Ishikawa (cell line): Measurements from ENCODE around the gene PPP1R3D.

ENCODE experiments used
- CEBPB ChIP-seq: IDR thresholded peaks from 2 replicates; pipeline ENCODE4 v1.6.1; 2012
- CREB1 ChIP-seq: IDR thresholded peaks from 2 replicates; pipeline ENCODE4 v1.6.1; 2012; ENCODE audit warnings: low read depth
- EGR1 ChIP-seq: IDR thresholded peaks from 2 replicates; pipeline ENCODE4 v1.6.1; 2012
- EP300 ChIP-seq: IDR thresholded peaks from 2 replicates; pipeline ENCODE4 v1.6.1; 2012; ENCODE audit warnings: borderline replicate concordance
- FOXM1 ChIP-seq: IDR thresholded peaks from 2 replicates; pipeline ENCODE4 v1.6.1; 2012; ENCODE audit warnings: low read depth, borderline replicate concordance
- NFIC ChIP-seq: IDR thresholded peaks from 2 replicates; pipeline ENCODE4 v1.6.1; 2012
- RAD21 ChIP-seq: IDR thresholded peaks from 2 replicates; pipeline ENCODE4 v1.6.1; 2012; ENCODE audit warnings: low read depth
- TAF1 ChIP-seq: IDR thresholded peaks from 2 replicates; pipeline ENCODE4 v1.6.1; 2012; ENCODE audit warnings: low read depth, mild to moderate bottlenecking
- TCF12 ChIP-seq: IDR thresholded peaks from 2 replicates; pipeline ENCODE4 v1.6.1; 2012; ENCODE audit warnings: low read depth
- TEAD4 ChIP-seq: IDR thresholded peaks from 2 replicates; pipeline ENCODE4 v1.6.1; 2012
- YY1 ChIP-seq: IDR thresholded peaks from 2 replicates; pipeline ENCODE4 v1.6.1; 2012; ENCODE audit warnings: low read depth
- ZBTB7A ChIP-seq: IDR thresholded peaks from 2 replicates; pipeline ENCODE4 v1.6.1; 2012; ENCODE audit warnings: low read depth
- TF ChIP-seq, protein P1 (sequence below): IDR thresholded peaks from 2 replicates; pipeline ENCODE4 v1.6.1; 2012; ENCODE audit warnings: low read depth, mild to moderate bottlenecking
- TF ChIP-seq, protein P2 (sequence below): IDR thresholded peaks from 2 replicates; pipeline ENCODE4 v1.6.1; 2012
- TF ChIP-seq, protein P3 (sequence below): IDR thresholded peaks from 2 replicates; pipeline ENCODE4 v1.6.1; 2012

PPP1R3D gene

DNA sequence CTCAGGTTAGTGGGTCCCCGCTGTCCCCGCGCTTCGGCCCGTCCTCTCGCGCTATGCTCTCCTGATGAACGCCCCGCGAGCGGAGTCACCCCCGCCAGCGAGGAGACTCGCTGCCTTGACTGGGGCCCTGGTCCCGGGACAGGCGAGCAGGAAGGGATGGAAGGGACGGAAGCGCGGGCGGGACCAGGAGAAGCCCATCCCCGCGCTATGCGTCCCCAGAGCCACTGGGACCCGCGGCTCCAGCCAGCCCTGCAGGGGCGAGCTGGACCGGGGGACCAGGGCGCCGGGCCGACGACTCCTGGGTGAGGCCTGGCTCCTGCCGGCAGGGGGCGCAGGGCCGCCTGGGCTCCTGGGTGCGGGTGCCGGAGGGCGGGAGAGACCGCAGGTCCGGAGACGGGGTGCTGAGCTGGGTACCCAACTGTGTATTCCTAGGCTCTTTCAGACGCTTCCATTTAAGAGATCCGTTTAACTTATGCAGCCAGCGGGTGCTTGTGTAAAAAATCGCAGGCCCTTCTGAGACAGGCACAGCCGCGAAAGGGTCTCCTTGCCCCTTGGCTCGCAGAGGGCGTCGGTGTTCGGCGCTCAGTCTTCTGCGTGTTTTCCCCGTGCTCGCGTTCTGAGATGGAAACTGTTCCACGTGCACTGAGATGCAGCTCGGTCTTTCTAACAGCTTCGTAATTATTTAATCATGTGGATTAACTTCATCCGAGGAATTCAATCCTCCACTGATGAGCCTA, 6.1 kb downstream of the PPP1R3D start:
- TF ChIP-seq, protein P1, sequence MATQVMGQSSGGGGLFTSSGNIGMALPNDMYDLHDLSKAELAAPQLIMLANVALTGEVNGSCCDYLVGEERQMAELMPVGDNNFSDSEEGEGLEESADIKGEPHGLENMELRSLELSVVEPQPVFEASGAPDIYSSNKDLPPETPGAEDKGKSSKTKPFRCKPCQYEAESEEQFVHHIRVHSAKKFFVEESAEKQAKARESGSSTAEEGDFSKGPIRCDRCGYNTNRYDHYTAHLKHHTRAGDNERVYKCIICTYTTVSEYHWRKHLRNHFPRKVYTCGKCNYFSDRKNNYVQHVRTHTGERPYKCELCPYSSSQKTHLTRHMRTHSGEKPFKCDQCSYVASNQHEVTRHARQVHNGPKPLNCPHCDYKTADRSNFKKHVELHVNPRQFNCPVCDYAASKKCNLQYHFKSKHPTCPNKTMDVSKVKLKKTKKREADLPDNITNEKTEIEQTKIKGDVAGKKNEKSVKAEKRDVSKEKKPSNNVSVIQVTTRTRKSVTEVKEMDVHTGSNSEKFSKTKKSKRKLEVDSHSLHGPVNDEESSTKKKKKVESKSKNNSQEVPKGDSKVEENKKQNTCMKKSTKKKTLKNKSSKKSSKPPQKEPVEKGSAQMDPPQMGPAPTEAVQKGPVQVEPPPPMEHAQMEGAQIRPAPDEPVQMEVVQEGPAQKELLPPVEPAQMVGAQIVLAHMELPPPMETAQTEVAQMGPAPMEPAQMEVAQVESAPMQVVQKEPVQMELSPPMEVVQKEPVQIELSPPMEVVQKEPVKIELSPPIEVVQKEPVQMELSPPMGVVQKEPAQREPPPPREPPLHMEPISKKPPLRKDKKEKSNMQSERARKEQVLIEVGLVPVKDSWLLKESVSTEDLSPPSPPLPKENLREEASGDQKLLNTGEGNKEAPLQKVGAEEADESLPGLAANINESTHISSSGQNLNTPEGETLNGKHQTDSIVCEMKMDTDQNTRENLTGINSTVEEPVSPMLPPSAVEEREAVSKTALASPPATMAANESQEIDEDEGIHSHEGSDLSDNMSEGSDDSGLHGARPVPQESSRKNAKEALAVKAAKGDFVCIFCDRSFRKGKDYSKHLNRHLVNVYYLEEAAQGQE = no peak
- TF ChIP-seq, protein P2, sequence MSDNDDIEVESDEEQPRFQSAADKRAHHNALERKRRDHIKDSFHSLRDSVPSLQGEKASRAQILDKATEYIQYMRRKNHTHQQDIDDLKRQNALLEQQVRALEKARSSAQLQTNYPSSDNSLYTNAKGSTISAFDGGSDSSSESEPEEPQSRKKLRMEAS = no peak
- TF ChIP-seq TCF12 (no peak), EGR1 (no peak), TAF1 (no peak), EP300 (no peak)
- TF ChIP-seq, protein P3, sequence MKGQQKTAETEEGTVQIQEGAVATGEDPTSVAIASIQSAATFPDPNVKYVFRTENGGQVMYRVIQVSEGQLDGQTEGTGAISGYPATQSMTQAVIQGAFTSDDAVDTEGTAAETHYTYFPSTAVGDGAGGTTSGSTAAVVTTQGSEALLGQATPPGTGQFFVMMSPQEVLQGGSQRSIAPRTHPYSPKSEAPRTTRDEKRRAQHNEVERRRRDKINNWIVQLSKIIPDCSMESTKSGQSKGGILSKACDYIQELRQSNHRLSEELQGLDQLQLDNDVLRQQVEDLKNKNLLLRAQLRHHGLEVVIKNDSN = no peak

DNA sequence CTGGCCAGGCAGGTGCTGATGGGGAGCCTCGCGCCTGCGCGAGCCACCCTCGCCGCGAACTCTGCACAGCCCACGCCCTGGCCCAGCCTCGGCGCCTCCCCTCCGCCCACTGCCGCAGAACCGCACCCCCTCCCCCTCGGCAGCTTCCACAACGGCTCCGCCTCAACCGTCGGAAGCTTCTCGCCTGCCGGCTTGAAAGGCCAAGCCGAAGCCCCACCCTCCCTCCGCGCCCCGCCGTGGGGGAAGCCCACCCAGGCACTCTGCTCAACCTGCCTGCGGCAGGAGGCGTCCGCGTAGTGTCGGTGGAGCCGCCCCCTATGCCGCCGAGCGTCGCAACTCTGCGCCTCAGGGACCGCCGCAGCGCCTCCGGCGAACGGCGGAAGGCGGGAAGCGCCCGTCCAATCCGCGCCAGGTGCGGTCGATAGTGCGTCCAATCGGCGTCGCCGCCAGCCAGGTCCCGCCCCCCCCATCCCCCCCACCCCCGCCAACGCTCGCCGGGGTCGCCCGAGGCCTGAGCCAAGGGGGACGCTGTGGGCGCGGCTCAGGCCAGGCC, 6.7 kb downstream of the PPP1R3D start, which contains the start of gene SYCP2:
TSS of gene SYCP2 (minus strand) at position 342 of the 553 bp plus-strand sequence. CDS start 11,224 bp downstream, outside the sequence.
- TF ChIP-seq FOXM1 (no peak), CEBPB (no peak), EP300 (no peak), TAF1 (no peak), NFIC (no peak), TCF12 (no peak), CREB1 (no peak), EGR1 (no peak), RAD21 (no peak), TEAD4 (no peak), YY1 (no peak), ZBTB7A (no peak)
- TF ChIP-seq, protein P3 = no peak
- TF ChIP-seq, protein P2 = no peak
- TF ChIP-seq, protein P1 = no peak

DNA sequence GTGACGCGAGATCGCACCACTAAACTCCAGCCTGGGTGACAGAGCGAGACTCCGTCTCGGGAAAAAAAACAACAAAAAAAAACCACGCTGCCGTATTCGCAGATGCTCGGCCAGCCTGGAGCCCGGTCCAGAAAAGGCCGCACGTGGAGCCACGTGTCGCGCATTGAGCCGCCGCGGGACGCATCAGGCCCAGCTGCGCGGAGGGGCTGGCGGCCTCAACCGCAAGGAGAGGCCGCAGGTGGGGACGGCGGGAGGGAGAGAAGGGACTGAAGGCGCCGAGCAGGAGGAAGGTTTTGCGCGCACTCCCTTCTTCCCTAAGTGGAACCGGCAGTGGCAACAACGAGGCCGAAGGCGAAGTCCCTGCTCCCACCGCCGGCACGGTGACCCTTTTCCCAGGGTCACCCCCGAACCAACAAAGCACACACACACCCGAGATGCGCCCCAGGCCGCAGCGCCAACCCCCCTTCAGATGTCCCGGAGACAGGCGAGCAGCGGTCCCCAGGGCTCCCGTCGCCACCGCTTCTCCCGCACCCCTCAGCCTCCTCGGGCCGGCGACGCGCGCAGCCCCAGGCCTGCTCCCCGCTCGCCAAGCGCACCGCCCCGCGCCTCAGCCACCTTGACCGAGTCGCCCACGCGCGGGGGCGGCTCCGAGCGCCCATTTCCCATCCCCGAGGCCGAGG, 7.3 kb downstream of the PPP1R3D start:
- TF ChIP-seq CEBPB (no peak), TCF12 (no peak), NFIC (no peak), RAD21 (no peak), FOXM1 (no peak), YY1 (no peak), TEAD4 (no peak), EP300 (no peak), CREB1 (no peak), EGR1 (no peak), TAF1 (no peak), ZBTB7A (no peak)
- TF ChIP-seq, protein P3 = no peak
- TF ChIP-seq, protein P2 = no peak
- TF ChIP-seq, protein P1 = no peak
